Stimulated activated CD4-positive, alpha-beta T cell treated with anti-CD3 and anti-CD28 coated beads, Interleukin-12 subunit alpha, Interleukin-12 subunit beta, amount 100 ng/mL, for 4 hours (primary cell): Measurements from ENCODE around the gene MBD6.
"Not testable (repeated sequence)": the region's sequence is repeated elsewhere in the genome, so short reads cannot be mapped to it uniquely, and the experiment has no call there.

Source experiments
- DNase-seq: peaks from one replicate; pipeline ENCODE4 v3.0.0-alpha.2; 2020

The MBD6 gene

DNA sequence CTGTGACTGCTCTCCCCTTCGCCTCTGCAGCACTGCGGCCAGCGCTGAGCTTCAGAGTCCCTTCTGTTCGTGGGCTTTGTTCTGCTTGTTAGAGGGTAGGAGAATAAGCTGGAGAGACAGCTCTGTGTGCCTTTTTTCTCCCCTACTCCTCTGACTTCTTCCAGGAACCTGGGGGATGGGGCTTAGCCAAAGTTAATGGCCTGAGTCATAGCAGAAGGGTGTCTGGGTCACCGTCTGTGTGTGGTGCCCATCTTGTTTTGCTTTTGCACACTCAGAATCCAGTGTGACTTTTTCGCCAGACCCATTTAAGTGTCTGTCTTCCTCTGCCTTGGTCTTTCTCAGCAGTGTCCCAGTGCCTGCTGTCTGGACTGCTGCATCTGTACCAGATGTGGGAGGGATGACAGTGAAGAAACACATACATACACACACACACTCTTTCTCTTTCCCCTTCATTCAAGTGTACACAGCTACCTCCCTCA lies 30.2 kb downstream of the MBD6 start:
- DNase-seq: no peak

DNA sequence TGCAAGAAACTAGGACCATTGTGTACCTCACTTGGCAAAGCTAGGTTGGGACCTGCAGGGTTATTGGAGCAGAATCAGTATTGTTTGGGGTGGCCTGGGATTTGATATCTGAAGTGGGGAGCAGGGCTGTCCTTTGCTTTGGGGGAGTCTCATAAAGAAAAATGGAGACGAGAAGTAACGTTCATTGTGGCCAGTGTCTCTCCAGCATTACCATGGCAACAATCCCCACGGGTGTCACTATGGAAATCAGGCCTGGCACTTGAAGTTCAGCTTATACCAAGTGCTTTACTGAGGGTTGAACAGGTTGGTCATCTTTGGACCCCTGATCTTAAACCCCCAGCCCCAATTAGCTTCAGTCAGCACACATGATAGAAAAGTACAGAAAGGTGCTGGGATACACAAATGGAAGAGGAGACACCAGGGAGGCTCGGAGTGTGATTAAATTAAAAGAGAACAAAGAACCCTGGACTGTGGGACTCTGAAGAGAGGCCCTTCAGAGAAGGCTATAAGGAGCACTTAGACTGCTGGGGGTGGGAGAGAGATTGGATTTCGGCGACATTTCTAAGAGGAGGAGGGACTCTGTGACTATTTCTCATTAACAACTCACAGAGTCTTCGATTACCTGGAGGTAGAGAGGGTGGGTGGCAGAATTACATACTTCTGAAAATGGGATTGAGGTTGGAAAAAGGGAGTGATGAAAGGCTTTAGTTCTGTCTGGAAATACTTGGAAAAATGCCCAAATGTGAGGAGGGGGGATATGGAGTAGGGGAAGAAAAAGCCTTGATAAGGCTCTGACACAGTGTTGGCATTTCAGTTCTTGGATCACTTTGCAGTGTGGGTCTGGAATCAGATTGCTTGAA lies 30.9 kb downstream of the MBD6 start:
- DNase-seq: no peak

DNA sequence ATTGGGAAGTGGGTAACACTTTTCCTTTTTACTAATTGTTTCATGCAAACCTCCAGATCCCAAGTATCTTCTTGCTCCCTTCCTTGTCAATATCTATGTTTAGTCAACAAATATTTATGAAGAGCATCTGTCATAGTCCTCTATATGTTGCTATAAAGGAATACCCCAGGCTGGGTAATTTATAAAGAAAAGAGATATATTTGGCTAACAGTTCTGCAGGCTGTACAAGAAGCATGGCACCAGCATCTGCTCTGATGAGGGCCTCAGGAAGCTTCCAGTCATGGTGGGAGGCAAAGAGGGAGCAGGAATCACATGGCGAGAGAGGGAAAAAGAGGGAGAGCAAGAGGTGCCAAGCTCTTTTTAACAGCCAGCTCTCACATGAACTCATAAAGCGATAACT lies 31.8 kb downstream of the MBD6 start:
- no peak for DNase-seq

DNA sequence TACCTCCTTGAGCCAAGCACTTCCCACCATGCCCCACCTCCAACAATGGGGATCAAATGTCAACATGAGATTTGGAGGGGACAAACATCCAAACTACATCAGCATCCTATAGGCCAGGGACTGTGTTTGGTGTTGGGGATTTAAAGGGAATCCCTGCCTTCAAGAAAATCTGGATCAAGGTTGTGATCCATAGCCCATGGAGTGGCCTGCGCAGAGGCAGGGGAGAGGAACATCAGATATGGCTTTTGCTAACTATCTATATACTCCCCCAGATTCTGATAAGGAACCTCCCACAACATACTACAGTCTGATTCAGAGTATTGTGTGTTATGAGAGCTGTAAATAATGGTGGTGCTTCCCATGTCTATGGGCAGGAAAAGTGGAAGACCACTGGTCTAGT lies 32.3 kb downstream of the MBD6 start:
- DNase-seq: no peak

DNA sequence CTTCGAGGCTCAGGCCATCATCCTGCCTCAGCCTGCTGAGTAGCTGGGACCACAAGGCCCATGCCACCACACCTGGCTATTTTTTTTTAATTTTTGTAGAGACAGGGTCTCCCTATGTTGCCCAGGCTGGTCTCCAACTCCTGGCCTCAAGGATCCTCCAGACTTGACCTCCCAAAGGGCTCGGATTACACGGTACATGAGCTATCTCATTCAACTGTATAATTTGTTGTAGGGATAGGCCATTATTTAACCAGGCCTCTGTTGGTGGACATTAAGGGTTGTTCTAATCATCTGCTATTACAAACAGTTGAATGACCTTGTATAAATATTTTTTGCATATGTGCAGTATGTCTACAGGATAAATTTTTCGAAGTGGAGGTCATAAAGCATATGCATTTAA lies 36.2 kb downstream of the MBD6 start:
- DNase-seq: no peak

DNA sequence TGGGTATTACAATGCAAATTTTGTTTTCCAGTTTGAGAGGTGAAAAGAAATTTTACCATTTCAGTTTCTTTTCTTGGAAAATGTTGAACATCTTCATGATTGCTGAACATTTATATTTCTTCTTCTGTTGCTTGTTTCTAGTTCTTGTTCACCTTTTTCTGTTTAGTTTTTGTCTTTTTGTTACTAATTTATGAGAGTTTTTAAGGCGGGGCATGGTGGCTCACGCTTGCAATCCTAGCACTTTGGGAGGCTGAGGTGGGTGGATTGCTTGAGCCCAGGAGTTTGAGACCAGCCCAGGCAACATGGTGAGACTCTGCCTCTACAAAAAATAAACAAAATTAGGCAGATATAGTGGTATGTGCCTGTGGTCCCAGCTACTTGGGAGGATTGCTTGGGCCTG lies 37.9 kb downstream of the MBD6 start:
- DNase-seq: no peak

DNA sequence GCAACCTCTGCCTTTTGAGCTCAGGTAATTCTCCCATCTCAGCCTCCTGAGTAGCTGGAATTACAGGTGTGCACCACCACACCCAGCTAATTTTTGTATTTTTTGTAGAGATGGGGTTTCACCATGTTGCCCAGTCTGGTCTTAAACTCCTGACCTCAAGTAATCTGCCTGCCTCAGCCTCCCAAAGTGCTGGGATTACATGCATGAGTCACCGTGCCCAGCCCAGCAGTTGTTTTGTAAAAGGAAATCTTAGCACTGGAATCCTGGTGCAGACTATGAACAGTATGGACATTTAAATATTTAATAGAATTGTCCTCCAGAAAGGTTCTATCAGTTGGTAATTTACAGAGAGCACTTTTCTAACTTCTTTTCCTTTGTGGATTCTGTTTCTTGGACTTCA lies 38.5 kb downstream of the MBD6 start:
- DNase-seq: not testable (repeated sequence)

DNA sequence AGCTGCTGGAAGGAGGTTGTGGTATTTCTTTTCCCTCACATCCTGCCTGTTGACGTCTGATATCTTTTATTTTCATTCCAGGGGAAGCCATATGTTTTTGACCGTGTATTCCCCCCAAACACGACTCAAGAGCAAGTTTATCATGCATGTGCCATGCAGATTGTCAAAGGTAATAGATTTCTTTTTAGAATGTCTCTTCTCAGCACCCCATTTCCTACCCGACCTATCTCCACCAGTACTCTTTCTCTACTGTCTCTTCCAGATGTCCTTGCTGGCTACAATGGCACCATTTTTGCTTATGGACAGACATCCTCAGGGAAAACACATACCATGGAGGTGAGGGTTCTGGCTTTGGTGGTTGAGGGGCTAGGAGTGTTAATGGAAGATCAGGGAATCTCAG lies 40.7 kb downstream of the MBD6 start:
- DNase-seq: no peak

DNA sequence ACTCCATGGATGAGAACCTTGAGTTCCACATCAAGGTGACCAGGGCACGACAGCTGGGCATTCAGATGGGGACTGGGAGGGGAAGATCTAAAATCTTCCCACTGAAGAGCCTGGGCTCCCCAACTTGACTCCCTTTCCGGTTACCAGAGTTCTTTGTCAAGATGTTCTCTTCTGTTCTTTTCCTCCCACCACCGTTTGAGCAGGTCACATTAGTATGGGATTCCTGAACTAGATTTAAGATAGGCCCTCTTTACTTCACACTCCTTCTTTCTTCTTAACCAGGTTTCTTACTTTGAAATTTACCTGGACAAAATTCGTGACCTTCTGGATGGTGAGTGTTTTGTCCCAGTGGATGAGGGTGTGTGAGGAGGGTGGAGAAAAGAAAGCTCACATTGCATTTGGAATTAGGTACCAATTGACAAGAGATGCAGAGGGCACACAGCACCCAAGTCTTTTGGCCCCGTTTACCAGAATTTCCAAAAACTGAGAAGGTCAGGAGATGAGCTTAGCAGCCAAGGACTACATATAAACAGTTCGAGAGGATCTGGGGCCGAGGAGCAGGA lies 41.6 kb downstream of the MBD6 start:
- no peak for DNase-seq

DNA sequence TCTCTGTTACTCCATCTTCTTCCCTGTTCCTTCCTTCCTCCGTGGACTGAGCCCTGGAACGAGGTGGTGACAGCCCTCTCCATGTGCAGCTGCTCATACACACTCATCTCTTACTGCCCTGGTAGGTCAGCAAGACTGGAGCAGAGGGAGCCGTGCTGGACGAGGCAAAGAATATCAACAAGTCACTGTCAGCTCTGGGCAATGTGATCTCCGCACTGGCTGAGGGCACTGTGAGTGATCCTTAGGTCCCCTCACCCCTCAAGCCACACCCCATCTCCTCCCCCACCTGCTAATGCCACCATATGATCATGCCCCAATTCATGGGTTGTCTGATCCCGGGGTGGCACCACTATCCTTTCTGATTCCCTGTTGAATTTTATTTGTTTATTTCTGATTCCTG lies 46.2 kb downstream of the MBD6 start:
- DNase-seq: no peak

DNA sequence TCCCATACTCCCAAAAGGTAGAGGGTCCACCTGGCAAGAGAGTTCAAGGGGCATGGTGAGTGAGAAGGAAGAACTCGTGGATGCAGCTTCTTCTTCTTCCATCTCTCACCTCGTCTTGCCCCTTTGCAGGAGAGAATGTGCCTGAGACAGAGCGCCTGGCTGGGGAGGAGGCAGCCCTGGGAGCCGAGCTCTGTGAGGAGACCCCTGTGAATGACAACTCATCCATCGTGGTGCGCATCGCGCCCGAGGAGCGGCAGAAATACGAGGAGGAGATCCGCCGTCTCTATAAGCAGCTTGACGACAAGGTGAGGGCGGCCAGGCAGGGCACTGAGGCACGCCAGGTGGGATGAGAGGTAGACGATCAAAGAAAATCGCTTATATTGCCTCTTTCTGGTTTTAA lies 47.2 kb downstream of the MBD6 start:
- DNase-seq: no peak

DNA sequence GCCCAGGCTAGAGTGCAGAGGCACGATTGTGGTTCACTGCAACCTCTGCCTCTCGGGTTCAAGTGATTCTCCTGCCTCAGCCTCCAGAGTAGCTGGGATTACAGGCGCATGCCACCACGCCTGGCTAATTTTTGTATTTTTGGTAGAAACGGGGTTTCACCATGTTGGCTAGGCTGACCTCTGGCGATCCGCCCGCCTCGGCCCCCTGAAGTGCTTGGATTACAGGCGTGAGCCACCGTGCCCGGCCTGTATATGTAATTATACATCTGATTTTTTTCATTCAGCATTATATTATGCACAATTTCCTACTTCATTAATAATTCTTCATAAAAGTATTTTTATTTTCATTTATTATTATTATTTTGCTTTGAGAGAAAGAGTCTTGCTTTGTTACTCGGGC lies 47.8 kb downstream of the MBD6 start:
- DNase-seq: not testable (repeated sequence)

DNA sequence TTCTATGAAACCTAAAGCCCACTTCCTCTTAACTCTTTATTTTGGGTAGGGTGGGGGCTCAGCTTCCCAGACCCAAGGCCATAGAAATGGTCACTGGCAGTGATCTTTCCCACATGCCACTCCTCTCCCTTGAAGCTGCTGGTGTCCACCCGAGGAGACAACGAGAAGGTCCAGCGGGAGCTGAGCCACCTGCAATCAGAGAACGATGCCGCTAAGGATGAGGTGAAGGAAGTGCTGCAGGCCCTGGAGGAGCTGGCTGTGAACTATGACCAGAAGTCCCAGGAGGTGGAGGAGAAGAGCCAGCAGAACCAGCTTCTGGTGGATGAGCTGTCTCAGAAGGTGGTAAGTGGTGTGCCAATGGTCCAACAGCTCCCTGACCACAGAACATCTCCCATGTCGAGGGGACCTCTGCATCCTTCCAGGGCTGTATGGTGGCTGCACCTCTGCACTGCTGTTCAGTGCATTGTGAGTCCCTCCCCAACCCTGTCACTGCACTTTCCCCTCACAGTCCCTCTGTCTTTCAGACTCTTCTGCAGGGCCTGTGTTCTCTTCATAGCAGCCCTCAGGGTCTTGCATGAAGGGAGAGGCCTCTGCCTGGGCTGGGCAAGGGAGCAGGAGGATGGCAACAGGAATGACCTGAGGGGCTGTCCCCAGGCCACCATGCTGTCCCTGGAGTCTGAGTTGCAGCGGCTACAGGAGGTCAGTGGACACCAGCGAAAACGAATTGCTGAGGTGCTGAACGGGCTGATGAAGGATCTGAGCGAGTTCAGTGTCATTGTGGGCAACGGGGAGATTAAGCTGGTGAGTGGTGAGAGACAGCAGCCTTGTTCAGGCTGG lies 49.5 kb downstream of the MBD6 start:
- no peak for DNase-seq

DNA sequence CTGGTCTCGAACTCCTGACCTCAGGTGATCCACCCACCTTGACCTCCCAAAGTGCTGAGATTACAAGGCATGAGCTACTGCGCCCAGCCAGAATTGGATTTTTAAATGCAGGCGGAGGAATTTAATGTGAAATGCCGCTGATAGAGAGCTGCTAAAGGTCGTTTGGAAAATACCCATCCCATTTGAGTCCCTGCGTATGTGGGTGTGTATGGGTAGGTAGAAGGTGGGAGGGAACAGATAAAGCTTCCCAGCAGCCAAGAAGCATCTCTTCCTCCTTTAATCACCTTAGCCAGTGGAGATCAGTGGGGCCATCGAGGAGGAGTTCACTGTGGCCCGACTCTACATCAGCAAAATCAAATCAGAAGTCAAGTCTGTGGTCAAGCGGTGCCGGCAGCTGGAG lies 52.2 kb downstream of the MBD6 start:
- no peak for DNase-seq

DNA sequence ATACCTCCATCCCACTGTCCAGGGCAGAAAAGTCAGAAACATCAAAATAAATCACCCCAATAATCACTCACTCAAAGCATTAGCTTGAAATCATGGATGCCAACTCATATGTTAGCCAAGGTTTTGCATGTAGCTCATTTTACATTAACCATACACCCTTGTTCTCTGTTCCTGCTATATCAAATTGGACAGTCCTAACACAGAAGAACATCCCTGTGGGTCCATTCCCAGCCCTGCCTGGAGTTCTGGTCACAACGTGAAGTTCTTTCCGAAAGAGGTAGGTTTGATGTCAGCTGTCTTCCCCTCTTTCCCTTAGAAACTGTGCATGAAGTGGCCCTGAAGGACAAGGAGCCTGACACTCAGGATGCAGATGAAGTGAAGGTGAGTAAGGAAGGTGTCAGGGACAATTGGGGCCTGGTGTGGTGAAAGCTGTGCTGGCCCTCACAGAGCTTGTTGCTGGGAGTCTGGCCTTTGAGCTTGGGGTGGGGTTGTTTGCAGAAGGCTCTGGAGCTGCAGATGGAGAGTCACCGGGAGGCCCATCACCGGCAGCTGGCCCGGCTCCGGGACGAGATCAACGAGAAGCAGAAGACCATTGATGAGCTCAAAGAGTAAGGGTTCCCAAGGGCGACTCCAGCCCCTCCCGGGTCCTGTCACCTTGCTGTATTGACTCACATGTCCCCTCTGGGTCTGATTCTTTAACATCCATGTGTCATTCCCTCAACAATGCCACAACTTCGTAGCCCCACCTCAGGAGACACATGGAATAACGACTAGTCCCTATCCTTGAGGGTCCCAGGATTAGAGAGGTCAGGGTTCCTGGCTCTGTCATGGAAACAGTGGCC lies 53.4 kb downstream of the MBD6 start:
- no peak for DNase-seq

DNA sequence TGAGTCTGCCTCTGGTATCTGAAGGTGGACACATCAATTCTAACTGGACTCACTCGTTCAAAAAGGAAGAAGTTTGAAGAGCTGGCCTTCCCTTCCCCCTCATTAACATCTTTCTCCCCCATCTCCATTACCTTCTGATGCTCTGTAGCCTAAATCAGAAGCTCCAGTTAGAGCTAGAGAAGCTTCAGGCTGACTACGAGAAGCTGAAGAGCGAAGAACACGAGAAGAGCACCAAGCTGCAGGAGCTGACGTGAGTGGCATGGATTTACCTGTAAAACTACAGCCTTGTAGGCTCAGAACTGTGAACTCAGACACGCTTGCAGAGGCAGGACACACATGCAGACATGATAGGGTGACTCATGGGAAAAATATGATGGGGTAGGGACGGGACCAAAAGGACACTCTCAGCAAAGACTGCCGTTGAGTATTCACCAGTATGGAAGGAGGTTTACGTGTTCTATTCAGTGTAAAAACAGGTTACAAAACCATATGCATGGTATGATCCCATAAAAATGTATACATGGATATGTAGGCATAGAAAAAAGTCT lies 54.1 kb downstream of the MBD6 start:
- DNase-seq: no peak

DNA sequence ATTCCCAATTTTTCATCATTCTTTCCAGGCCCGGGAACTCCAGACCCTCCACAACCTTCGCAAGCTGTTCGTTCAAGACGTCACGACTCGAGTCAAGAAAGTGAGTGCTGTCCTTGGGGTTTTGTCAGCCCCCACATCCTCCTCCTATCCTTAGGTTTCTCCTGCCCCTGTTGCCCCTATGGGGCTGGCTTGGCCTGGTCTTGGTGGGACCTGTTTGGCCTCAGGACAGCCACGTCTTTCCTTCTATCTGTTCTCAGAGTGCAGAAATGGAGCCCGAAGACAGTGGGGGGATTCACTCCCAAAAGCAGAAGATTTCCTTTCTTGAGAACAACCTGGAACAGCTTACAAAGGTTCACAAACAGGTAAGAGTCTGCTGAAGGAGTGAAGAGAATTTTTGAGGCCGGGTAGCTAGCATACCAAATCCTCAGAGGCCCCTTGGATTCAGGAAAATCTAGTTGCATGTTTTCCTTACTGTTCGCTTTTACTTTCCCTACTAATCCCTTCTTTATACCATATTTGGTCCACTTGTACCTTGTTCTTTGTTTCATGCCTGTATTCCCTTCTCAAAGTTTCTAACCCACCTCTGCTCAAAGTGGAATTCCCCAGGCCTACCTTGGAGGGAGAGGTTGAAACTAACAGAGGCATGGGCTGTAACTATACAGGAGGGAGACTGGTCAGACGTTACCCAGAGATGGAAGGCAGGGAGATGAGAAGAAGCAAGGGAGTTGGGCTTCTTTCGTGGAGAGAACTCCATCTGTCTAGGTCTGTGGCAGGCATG lies 55.5 kb downstream of the MBD6 start:
- no peak for DNase-seq

DNA sequence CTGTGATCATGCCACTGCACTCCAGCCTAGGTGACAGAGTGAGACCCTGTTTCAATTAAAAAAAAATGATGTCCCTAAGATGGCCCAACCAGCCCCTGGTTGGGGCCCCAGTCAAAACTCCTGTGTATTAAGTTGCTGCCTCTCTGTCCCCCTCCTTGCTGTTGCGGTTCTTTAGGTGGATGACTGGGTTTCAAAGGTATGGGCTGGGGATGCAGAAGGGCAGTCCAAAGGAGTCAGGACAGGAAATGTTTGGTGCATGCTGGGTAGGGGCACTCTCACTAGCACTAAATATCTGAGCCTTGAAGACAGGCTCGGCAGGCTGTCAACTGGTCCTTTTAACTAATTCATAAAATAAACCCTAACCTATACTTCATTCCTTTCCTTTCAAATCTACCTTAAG lies 56.4 kb downstream of the MBD6 start:
- DNase-seq: no peak
